ENCODE measurements around the gene ECEL1.

The ECEL1 gene

GRCh38 chr2:232521959-232522622 is 34.5 kb upstream of the ECEL1 start:
- peak; percentile 53 for DNase-seq

DNA sequence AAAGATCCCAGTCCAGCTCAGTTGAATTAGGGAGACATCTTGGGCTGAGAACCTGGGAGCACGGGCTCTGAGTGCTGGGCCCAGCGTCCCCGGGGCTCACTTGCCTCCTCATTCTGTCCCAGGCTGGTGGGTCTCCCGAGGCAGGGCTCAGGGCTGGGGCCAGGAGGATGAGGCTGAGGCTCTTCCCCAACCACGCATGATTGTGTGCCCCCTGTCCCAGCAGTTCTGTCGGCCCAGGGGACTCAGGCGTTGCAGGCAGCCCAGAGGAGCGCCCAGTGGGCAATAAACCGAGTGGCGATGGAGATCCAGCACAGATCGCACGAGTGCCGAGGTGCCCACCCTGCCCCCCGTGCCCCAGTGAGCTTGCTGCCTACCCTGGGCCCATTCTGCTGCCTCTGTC is 33.5 kb upstream of the ECEL1 start:
- DNase-seq: no peak

GRCh38 chr2:232520489-232520888 is 32.9 kb upstream of the ECEL1 start:
- no peak for DNase-seq

DNA sequence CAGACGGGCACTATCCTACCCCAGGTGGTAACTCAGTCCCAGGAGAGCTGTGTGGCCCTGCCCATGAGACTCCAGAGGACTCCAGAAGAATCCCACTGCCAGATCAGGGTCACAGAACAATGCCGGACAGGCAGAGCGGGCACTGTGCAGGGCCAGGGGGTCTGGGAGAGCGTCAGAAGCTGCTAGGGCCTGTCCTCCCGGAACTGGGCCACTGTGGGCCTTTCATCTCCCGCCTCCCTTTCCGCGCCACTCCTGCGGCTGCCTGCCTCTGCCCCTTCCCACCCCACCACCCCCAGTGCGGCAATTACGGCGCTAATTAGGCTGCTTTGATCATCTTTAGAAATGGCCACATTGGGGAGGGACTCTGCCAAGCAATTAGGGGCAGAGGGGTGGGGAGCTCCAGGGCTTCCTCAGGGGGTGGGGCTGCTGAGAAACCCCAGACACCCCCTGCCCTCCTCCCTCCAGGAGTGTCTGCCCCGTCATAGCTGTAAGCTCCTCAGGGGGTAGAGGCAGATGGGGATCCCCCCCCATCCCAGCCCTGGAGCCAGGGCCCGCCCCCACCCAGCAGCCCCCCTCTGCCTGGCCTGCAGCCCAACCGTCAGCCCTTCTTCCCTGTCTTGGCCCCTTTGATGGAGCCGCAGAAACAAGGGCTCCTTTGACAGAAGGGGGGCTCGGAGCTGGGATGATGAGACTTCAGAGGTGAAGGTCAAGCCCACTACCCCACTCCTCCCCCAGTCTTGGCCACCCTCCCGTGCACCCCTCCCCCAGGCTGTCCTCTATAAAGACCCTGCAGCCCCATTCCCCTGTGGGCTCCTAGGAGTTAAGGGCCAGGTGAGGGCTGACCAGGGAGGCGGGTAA is 32.2 kb upstream of the ECEL1 start, which contains the start of gene PRSS56:
Gene PRSS56 (plus strand): TSS at position 808 of the 858 bp plus-strand sequence. CDS start 211 bp downstream, outside the sequence.
- no peak for DNase-seq

- no peak for DNase-seq
Measured at GRCh38 chr2:232518844-232519243, 31.2 kb upstream of the ECEL1 start.

- DNase-seq: no peak
Measured at GRCh38 chr2:232516551-232516950, 28.9 kb upstream of the ECEL1 start.

GRCh38 chr2:232515639-232516038 is 28.0 kb upstream of the ECEL1 start:
- no peak for DNase-seq

DNA sequence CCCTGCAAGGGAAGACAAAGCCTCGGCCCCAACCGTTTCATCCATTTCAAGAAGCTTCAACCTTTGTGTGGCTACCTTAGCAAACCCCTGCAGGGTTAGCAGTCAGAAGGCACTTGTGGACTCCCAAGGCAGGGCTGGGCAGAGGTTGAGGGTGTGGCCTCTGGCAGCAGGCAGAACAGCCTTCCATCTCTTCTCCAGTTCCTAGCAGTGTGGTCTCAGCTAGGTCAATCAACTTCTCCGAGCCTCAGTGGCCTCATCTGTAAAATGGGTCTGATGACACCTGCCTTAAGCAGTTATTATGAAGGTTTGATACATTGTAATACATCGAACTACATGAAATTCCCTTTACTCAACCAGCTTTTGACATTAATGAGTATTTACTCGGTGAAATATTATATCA is 25.7 kb upstream of the ECEL1 start:
- DNase-seq: no peak

- no peak for DNase-seq
Measured at GRCh38 chr2:232512602-232513001, 25.0 kb upstream of the ECEL1 start.

- DNase-seq: no peak
Measured at GRCh38 chr2:232511336-232511890, 23.8 kb upstream of the ECEL1 start.

- no peak for DNase-seq
Measured at GRCh38 chr2:232508251-232508650, 20.6 kb upstream of the ECEL1 start.

DNA sequence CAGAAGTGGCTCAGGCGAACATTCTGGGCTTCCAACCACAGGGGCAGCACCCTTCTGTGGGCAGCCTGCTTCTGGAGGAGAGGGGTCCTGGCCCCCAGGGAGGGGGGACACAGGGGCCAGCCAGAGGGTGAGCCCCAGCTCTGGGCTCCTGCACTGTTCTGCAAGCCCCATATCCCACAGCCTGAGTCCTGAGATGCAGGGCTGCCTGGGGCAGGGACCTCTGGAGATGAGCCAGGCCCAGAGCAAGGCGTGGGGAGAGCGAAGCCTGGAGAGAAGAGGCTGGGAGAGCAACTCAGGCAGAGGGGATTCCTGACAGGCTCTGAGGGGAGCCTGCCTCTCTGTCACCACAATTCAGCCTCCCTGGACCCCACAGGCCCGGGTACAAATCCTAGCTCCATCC is 19.1 kb upstream of the ECEL1 start:
- DNase-seq: no peak

DNA sequence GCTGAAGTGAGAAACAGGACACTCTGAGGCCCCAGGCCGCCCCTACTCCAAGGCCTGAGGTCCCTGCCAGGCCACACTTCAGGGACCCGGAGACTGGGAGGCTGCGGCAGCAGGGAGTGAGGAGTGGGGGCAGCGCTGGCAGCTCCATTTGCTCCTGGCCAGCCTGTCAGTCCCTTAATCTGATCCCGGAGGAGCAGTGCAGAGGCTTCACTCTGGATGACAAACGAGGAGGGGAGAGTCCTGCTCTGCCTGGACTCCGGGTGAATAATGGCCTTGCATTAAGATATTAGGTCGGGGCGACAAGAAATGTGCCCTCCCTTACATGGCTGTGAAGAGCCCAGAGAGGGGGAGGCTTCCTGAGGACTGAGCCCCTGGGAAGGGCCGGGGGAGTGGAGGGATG is 18.2 kb upstream of the ECEL1 start:
- no peak for DNase-seq

DNA sequence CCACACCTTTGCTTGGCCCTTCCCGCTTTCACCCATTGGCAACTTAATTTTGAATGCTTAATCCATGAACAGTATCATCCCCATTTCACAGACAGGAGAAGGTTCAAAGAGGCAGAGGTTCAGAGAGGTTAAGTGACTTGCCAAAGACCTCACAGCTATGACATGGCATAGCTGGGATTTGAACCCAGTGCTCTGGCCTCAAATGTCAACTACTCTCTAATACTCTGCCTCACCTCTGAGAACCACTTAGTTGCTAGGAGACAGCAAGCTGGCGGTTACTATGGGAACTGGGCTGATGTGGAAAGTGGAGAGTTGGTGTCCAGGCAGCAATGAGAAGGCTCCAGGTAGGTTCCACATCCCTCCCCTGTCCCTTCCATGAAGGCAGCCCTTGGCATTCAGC is 16.8 kb upstream of the ECEL1 start:
- DNase-seq: no peak

DNA sequence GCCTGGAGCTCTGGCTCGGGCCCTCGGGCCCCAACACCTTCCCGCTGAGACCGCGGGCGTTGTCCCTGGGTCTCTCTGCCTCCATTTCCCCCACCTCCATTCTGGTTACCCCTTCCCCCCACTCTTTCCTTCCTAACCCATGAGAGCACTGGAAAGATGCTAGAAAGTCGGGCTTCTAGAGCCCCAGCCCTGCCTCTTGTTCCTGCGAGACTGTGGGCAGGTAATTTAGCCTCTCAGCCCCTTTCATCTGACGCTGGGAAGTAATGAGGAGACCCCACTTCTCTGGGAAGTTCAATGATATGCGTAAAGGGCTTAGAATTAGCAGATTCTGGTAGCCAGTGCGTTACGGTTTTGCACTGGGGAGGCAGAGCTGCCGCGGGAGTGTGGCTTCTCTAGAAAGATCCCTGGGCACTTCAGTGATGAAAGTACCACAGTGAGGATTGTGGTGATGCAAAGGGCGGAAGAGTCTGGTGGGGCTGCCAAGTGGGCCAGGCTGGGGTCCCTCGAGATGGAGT is 16.2 kb upstream of the ECEL1 start:
- DNase-seq: no peak

GRCh38 chr2:232502911-232503808 is 15.5 kb upstream of the ECEL1 start:
- peak; percentile 12 for DNase-seq

DNA sequence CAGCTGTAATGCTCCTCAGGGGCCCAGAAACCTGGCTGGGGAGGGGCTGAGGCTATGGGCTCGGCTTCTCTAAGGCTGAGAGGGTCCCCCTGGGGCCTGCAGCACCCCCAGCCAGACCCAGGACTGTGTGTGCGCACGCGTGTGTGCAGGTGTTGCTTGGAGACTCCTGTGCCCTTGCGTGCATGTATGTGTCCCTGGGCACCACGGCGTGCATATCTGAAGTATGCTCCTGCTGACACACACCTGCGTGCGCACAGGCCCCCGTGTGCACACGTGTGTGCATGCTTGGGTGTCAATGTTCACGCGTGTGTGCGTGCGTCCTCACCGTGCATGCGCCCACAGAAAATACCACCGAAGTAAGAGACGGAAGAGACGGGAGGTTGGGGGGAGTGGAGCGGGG is 14.9 kb upstream of the ECEL1 start:
- no peak for DNase-seq

DNA sequence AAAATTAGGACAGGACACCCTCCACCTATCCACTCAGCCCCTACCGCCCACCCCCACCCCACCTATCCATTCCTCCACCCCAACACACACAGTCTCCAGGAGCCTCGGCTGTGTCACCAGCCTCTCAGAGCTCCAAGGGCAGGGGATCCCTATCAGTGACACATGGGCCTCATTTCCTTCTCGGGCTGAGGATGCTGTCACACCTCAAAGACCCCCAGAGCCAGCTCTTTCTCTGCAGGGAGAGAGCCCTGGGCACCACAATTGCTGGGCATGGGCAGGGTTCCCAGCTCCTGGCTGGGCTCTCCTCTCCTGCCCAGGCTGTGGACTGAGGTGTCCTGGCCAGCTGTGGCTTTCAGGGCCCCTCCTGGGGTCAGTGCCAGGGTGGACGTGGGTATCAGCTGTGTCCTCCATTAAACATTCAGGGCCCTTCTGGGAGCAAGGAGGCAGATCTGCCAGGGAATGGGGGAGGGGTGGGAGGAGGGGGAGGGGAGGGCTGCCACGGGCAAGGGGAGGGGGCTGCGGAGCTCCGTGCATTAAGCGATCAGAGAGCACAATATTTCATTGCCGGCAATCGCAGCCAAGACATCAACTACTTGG is 14.3 kb upstream of the ECEL1 start:
- DNase-seq: no peak

- DNase-seq: no peak
Measured at GRCh38 chr2:232501331-232501771, 13.7 kb upstream of the ECEL1 start.

DNA sequence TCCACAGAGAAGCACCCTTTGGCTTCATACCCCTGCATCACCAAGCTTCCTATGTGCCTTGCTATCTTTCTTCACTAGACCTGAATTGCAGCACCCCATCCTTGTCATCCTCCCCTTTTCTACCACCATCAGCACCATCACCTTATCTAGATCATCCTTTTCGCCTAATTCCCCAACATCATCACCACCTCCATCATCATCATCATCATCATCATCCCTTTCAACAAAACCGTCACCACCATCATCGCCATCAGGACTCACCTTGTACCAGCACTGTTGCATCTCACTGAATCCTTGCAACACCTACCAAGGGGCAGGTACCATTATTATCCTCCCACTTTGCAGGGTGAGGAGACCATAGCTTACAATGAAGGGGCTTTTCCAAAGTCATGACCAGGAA is 10.8 kb upstream of the ECEL1 start:
- DNase-seq: no peak

DNA sequence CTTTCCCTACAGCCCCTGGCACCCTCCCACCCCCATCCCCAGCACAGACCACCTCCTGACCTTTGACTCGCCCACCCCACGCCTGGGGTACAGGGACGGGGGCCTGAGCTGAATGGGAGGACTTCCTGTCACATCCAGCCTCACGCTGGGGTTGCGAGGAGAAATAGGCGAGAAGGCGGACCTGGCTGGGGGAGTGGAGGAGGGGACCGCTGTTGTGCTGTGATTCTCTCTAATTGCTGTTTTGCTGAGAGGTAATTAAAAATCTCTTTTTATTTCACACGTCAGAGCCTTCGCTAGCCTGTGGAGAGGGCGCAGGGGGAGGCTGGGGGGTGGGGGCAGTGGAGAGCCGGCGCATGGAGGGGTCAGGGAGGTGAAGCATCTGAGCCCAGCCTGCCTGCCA is 9.7 kb upstream of the ECEL1 start:
- no peak for DNase-seq

All from activated CD4-positive, alpha-beta T cell treated with anti-CD3 and anti-CD28 coated beads for 1 hour (primary cell).